DND-41 (cell line): ENCODE results near the gene ANO1.

Experiments used
- ATAC-seq: fragments of 200-7000 bp; cut with Tn5 transposase; 3 replicates; pipeline ENCODE4 v1.9.1; 2021; ENCODE audit warnings: low read depth; ENCODE audit not compliant: insufficient read depth
- DNase-seq: peaks from one replicate; pipeline ENCODE4 v3.0.0-alpha.2; 2020
- H2AFZ ChIP-seq: 2 replicates; pipeline ENCODE4 v1.6.0; 2012; ENCODE audit warnings: low read depth, low read length
- H3K27ac ChIP-seq: 2 replicates; pipeline ENCODE4 v1.5.1; 2012; ENCODE audit warnings: low read length, inconsistent platforms
- H3K27me3 ChIP-seq: fragments of 200-600 bp; sonication (generic); 2 replicates; pipeline ENCODE4 v1.6.0; 2012; ENCODE audit warnings: low read length, mild to moderate bottlenecking, inconsistent platforms; ENCODE audit not compliant: insufficient read depth, poor library complexity
- H3K36me3 ChIP-seq: 2 replicates; pipeline ENCODE4 v1.5.1; 2012; ENCODE audit warnings: low read length, inconsistent platforms; ENCODE audit not compliant: insufficient read depth
- H3K4me1 ChIP-seq: 2 replicates; pipeline ENCODE4 v1.5.1; 2012; ENCODE audit warnings: mild to moderate bottlenecking, low read length; ENCODE audit not compliant: insufficient read depth
- H3K4me2 ChIP-seq: 2 replicates; pipeline ENCODE4 v1.6.0; 2012; ENCODE audit warnings: mild to moderate bottlenecking, moderate library complexity, low read length, inconsistent platforms; ENCODE audit not compliant: insufficient read depth
- H3K4me3 ChIP-seq, 2 experiments: fragments of 200-600 bp in 1 of 2; shearing (Covaris generic) in 1 of 2; 2 replicates each; pipeline ENCODE4 v1.5.1; 2012 to 2016; ENCODE audit warnings: inconsistent platforms in 2 of 2, low read length in 2 of 2, mild to moderate bottlenecking in 2 of 2, low read depth in 1 of 2, moderate library complexity in 1 of 2
- H3K79me2 ChIP-seq: 2 replicates; pipeline ENCODE4 v1.6.0; 2012; ENCODE audit warnings: low read length, inconsistent platforms; ENCODE audit not compliant: insufficient read depth
- H3K9ac ChIP-seq: 2 replicates; pipeline ENCODE4 v1.6.0; 2012; ENCODE audit warnings: low read depth, mild to moderate bottlenecking, inconsistent platforms, low read length, moderate library complexity
- H3K9me3 ChIP-seq: 2 replicates; pipeline ENCODE4 v1.5.1; 2012; ENCODE audit warnings: low read length, moderate library complexity, mild to moderate bottlenecking, inconsistent platforms; ENCODE audit not compliant: insufficient read depth, severe bottlenecking
- H4K20me1 ChIP-seq: 2 replicates; pipeline ENCODE4 v1.6.0; 2012; ENCODE audit warnings: low read length; ENCODE audit not compliant: insufficient read depth
- EZH2 ChIP-seq: IDR thresholded peaks from 3 replicates; pipeline ENCODE4 v1.6.1; 2012; ENCODE audit warnings: borderline replicate concordance, low read depth, mild to moderate bottlenecking, moderate library complexity, low read length, inconsistent platforms; ENCODE audit not compliant: severe bottlenecking
- TF ChIP-seq, protein P1 (sequence below): IDR thresholded peaks from 2 replicates; pipeline ENCODE4 v1.5.1; 2012; ENCODE audit warnings: borderline replicate concordance, low read length, moderate library complexity, mild to moderate bottlenecking; ENCODE audit not compliant: poor library complexity, severe bottlenecking; ENCODE audit errors: extremely low read depth

Gene ANO1

GRCh38 chr11:70158757-70159389 lies 80.8 kb downstream of the ANO1 start:
- Histone ChIP-seq H3K79me2 (no peaks in the 10 kb centered on the region), H3K27ac (no peak overlapping the region), H3K27me3 (no peaks in the 10 kb centered on the region), H3K36me3 (no peaks in the 10 kb centered on the region), H3K4me1 (no peaks in the 10 kb centered on the region), H3K4me3 (no peak overlapping the region), H4K20me1 (no peaks in the 10 kb centered on the region), H3K4me2 (no peak overlapping the region), H3K9ac (no peak overlapping the region), H3K9me3 (no peaks in the 10 kb centered on the region), H2AFZ (no peak overlapping the region)
- TF ChIP-seq, protein P1, sequence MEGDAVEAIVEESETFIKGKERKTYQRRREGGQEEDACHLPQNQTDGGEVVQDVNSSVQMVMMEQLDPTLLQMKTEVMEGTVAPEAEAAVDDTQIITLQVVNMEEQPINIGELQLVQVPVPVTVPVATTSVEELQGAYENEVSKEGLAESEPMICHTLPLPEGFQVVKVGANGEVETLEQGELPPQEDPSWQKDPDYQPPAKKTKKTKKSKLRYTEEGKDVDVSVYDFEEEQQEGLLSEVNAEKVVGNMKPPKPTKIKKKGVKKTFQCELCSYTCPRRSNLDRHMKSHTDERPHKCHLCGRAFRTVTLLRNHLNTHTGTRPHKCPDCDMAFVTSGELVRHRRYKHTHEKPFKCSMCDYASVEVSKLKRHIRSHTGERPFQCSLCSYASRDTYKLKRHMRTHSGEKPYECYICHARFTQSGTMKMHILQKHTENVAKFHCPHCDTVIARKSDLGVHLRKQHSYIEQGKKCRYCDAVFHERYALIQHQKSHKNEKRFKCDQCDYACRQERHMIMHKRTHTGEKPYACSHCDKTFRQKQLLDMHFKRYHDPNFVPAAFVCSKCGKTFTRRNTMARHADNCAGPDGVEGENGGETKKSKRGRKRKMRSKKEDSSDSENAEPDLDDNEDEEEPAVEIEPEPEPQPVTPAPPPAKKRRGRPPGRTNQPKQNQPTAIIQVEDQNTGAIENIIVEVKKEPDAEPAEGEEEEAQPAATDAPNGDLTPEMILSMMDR: no peak
- no peak for TF ChIP-seq EZH2
- ATAC-seq: no peak
- DNase-seq: no peak

- H4K20me1 ChIP-seq: no peaks in the 10 kb centered on the region
- no peaks in the 10 kb centered on the region for H3K9me3 ChIP-seq
- H3K79me2 ChIP-seq: no peaks in the 10 kb centered on the region
- no peak overlapping the region for H3K4me3 ChIP-seq
- H3K4me1 ChIP-seq: no peaks in the 10 kb centered on the region
- peaks cover 5% of the 10 kb centered on the region for H3K27me3 ChIP-seq
- H2AFZ ChIP-seq: no peak overlapping the region
- DNase-seq (no peak), ATAC-seq (no peak)
- no peak overlapping the region for H3K4me2 ChIP-seq
- no peak for TF ChIP-seq EZH2
- TF ChIP-seq, protein P1: no peak
- no peaks in the 10 kb centered on the region for H3K36me3 ChIP-seq
- H3K27ac ChIP-seq: no peak overlapping the region
- H3K9ac ChIP-seq: no peak overlapping the region
Measured at GRCh38 chr11:70159627-70160570, 81.8 kb downstream of the ANO1 start.

GRCh38 chr11:70161043-70161625 lies 83.0 kb downstream of the ANO1 start:
- Histone ChIP-seq H3K27ac (no peak overlapping the region), H3K9me3 (no peaks in the 10 kb centered on the region), H4K20me1 (no peaks in the 10 kb centered on the region), H2AFZ (no peak overlapping the region), H3K4me2 (no peak overlapping the region), H3K36me3 (no peaks in the 10 kb centered on the region), H3K79me2 (no peaks in the 10 kb centered on the region), H3K27me3 (peaks cover 5% of the 10 kb centered on the region), H3K9ac (no peak overlapping the region), H3K4me1 (no peaks in the 10 kb centered on the region), H3K4me3 (no peak overlapping the region)
- DNase-seq (no peak), ATAC-seq (no peak)
- no peak for TF ChIP-seq EZH2
- TF ChIP-seq, protein P1: no peak
